Natural killer cell (primary cell): ENCODE measurements around the gene MRPL20. TPM values are rescaled to one million over a fixed set of nuclear protein-coding genes. Genes with fewer than 3 reads are reported as not detected.

Experiments
- ATAC-seq, 3 donors: fragments of 150-1000 bp in 2 of 3; fragments of 200-7000 bp in 1 of 3; cut with Tn5 transposase; 1 replicate in 1 of 3; 2 replicates in 2 of 3; pipeline ENCODE4 v1.10.0; 2021; ENCODE audit warnings: mild to moderate bottlenecking in 2 of 3, moderate library complexity in 2 of 3
- DNase-seq, 2 donors: peaks; one replicate each; pipeline versions ENCODE4 v3.0.0 to v3.0.0-alpha.2; 2013 to 2021; ENCODE audit warnings: mixed read lengths in 1 of 2
- H3K27ac ChIP-seq: one replicate; pipeline ENCODE4 v1.5.1; 2013; ENCODE audit warnings: mild to moderate bottlenecking, low read length
- H3K27me3 ChIP-seq: one replicate; pipeline ENCODE4 v1.6.1; 2013; ENCODE audit warnings: low read length; ENCODE audit not compliant: control insufficient read depth, insufficient read depth
- H3K36me3 ChIP-seq: one replicate; pipeline ENCODE4 v1.6.1; 2013; ENCODE audit warnings: low read length; ENCODE audit not compliant: control insufficient read depth, insufficient read depth
- H3K4me1 ChIP-seq: one replicate; pipeline ENCODE4 v1.6.1; 2013; ENCODE audit warnings: low read length; ENCODE audit not compliant: control insufficient read depth, insufficient read depth
- H3K4me3 ChIP-seq: one replicate; pipeline ENCODE4 v1.5.1; 2013; ENCODE audit warnings: low read length
- H3K9me3 ChIP-seq: one replicate; pipeline ENCODE4 v1.6.1; 2013; ENCODE audit warnings: low read length; ENCODE audit not compliant: control insufficient read depth, insufficient read depth
- H3K27ac Mint-ChIP-seq, 2 donors: one replicate each; pipeline ENCODE4 v1.8.0; 2022; ENCODE audit warnings: mild to moderate bottlenecking in 2 of 2, mixed read lengths in 2 of 2, moderate library complexity in 1 of 2
- H3K27me3 Mint-ChIP-seq, 2 donors: one replicate each; pipeline ENCODE4 v1.8.0; 2022; ENCODE audit warnings: low read depth in 2 of 2, mixed read lengths in 2 of 2
- H3K36me3 Mint-ChIP-seq: one replicate; pipeline ENCODE4 v1.8.0; 2022; ENCODE audit warnings: mixed read lengths
- H3K4me1 Mint-ChIP-seq, 2 donors: one replicate each; pipeline ENCODE4 v1.8.0; 2022; ENCODE audit warnings: mixed read lengths in 2 of 2
- H3K4me3 Mint-ChIP-seq: one replicate; pipeline ENCODE4 v1.8.0; 2022; ENCODE audit warnings: mild to moderate bottlenecking, moderate library complexity, mixed read lengths
- H3K9me3 Mint-ChIP-seq, 2 donors: one replicate each; pipeline ENCODE4 v1.8.0; 2022; ENCODE audit warnings: mixed read lengths in 2 of 2
- WGBS: methylation state at CpG from one replicate; pipeline ENCODE4 v1.1.7; 2013; ENCODE audit warnings: missing lambda C conversion rate; ENCODE audit not compliant: insufficient coverage; 5-methylcytosine and 5-hydroxymethylcytosine counted together
- intact Hi-C: fragments of 100-400 bp; cut with micrococcal nuclease; formaldehyde crosslinking; loops from one replicate; pipeline ENCODE4 v1.14.2; 2022
- total RNA-seq, 4 donors: library from RNA; stranded (reverse); fragments of 120-200 nt in 1 of 4; gene quantifications; one replicate each; pipeline versions ENCODE4 v1.2.3 to v1.2.4, GENCODE V29; 2013 to 2022
- TF ChIP-seq, protein P1 (sequence below): fragments of 200-600 bp; IDR thresholded peaks from one replicate; pipeline ENCODE4 v1.8.0; 2022; ENCODE audit warnings: antibody characterized with exemption

The MRPL20 gene
- total RNA-seq, 3 donors from 2014 or later (not counting 1 experiment from before 2014, with no cell fraction given): 90.9 to 111 (median 92.7) TPM

GRCh38 chr1:1361233-1361981 lies 45.7 kb downstream of the MRPL20 start:
- Mint-ChIP-seq H3K9me3 (no peaks in the 10 kb centered on the region), H3K4me1 (peaks cover 0 to 11% of the 10 kb centered on the region in 2 donors), H3K36me3 (no peaks in the 10 kb centered on the region), H3K27me3 (peaks cover 12 to 17% of the 10 kb centered on the region in 2 donors), H3K4me3 (no peak overlapping the region), H3K27ac (no peak overlapping the region)
- peaks cover 23% of the 10 kb centered on the region for H3K27me3 ChIP-seq
- no peaks in the 10 kb centered on the region for H3K36me3 ChIP-seq
- no peaks in the 10 kb centered on the region for H3K9me3 ChIP-seq
- ATAC-seq (no peak), DNase-seq (no peak)
- 78% methylated on average over 31 of the region's 35 CpGs for WGBS
- intact Hi-C loops: no loop called here
- TF ChIP-seq, protein P1, sequence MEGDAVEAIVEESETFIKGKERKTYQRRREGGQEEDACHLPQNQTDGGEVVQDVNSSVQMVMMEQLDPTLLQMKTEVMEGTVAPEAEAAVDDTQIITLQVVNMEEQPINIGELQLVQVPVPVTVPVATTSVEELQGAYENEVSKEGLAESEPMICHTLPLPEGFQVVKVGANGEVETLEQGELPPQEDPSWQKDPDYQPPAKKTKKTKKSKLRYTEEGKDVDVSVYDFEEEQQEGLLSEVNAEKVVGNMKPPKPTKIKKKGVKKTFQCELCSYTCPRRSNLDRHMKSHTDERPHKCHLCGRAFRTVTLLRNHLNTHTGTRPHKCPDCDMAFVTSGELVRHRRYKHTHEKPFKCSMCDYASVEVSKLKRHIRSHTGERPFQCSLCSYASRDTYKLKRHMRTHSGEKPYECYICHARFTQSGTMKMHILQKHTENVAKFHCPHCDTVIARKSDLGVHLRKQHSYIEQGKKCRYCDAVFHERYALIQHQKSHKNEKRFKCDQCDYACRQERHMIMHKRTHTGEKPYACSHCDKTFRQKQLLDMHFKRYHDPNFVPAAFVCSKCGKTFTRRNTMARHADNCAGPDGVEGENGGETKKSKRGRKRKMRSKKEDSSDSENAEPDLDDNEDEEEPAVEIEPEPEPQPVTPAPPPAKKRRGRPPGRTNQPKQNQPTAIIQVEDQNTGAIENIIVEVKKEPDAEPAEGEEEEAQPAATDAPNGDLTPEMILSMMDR: no peak
- H3K27ac ChIP-seq: no peak overlapping the region
- H3K4me1 ChIP-seq: peaks cover 13% of the 10 kb centered on the region
- no peak overlapping the region for H3K4me3 ChIP-seq

- H3K4me3 ChIP-seq: no peak overlapping the region
- Mint-ChIP-seq H3K9me3 (no peaks in the 10 kb centered on the region), H3K36me3 (no peaks in the 10 kb centered on the region), H3K27me3 (peaks cover 12 to 17% of the 10 kb centered on the region in 2 donors), H3K4me1 (peaks cover 0 to 11% of the 10 kb centered on the region in 2 donors), H3K27ac (no peak overlapping the region), H3K4me3 (no peak overlapping the region)
- peaks cover 14% of the 10 kb centered on the region for H3K4me1 ChIP-seq
- intact Hi-C loops: no loop called here
- DNase-seq: no peak
- TF ChIP-seq, protein P1: no peak
- H3K9me3 ChIP-seq: no peaks in the 10 kb centered on the region
- 83% methylated on average over 20 of the region's 20 CpGs for WGBS
- no peaks in the 10 kb centered on the region for H3K36me3 ChIP-seq
- H3K27me3 ChIP-seq: peaks cover 23% of the 10 kb centered on the region
- H3K27ac ChIP-seq: no peak overlapping the region
- no peak for ATAC-seq
Measured at GRCh38 chr1:1360506-1361169, 46.5 kb downstream of the MRPL20 start.

DNA sequence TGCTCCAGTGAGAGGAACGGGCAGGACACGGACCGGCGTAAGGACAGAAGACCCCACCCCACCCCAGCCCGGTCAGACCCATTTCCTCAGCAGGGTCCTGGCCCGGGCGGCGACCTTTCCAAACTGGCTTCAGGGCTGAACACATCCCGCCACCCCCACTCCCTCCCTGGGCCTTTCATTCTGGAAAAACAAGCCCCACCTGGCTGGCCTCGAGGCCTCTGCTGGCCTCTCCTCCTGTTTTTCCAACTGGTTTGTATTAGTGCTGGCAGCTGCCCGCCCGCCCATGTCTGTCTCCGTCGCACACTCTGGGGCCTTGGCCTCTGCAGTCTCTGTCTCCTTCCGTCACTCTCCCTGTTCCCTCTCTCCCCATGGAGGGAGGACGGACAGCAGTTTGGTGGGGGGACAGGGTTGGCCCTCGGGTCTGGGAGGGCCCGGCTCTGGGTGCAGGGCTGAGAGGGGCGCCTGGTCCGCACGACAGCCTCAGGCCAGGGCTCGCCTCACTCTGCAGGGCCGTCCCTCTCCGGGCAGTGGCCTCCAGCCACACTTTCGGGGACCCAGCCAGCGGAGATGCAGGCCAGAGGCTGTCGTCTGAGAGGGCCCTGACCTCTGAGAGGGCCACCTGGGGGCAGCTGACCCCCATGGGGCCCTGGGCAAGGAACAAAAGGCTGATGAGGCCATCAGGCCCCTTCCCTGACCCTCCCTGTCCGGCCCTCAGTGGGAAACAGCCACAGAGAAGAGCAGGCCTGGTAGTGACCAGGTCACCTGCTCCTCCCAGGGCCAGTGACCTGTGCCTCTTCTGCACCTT lies 47.2 kb downstream of the MRPL20 start:
- H3K27ac ChIP-seq: no peak overlapping the region
- no peak overlapping the region for H3K27ac Mint-ChIP-seq
- 78% methylated on average over 27 of the region's 28 CpGs for WGBS

More for the DNA sequence above, 47.2 kb downstream of the MRPL20 start:
- Histone ChIP-seq H3K4me1 (peaks cover 15% of the 10 kb centered on the region), H3K27me3 (peaks cover 23% of the 10 kb centered on the region), H3K36me3 (no peaks in the 10 kb centered on the region), H3K9me3 (no peaks in the 10 kb centered on the region), H3K4me3 (no peak overlapping the region)
- TF ChIP-seq, protein P1: no peak
- H3K36me3 Mint-ChIP-seq: no peaks in the 10 kb centered on the region
- H3K4me1 Mint-ChIP-seq: peaks cover 0 to 11% of the 10 kb centered on the region in 2 donors
- no peaks in the 10 kb centered on the region for H3K9me3 Mint-ChIP-seq
- no peak overlapping the region for H3K4me3 Mint-ChIP-seq
- intact Hi-C loops: no loop called here
- ATAC-seq (no peak), DNase-seq (no peak)
- peaks cover 12 to 17% of the 10 kb centered on the region in 2 donors for H3K27me3 Mint-ChIP-seq
